Upper lobe of right lung (tissue), 1 donor: ENCODE data around the gene COX6B1. TPM values are rescaled to one million over a fixed set of nuclear protein-coding genes. Genes with fewer than 3 reads are reported as not detected.

Source experiments
- ATAC-seq: fragments of 200-7000 bp; cut with Tn5 transposase; one replicate; pipeline ENCODE4 v1.9.1; 2020; ENCODE audit warnings: mild to moderate bottlenecking, moderate library complexity
- DNase-seq: peaks from one replicate; pipeline ENCODE4 v3.0.0-alpha.2; 2020
- H3K27ac ChIP-seq: fragments of 200-600 bp; one replicate; pipeline ENCODE4 v1.8.0; 2022
- H3K27me3 ChIP-seq: fragments of 200-600 bp; one replicate; pipeline ENCODE4 v1.8.0; 2022; ENCODE audit warnings: mild to moderate bottlenecking
- H3K36me3 ChIP-seq: fragments of 200-600 bp; one replicate; pipeline ENCODE4 v1.8.0; 2022
- H3K4me1 ChIP-seq: fragments of 200-600 bp; one replicate; pipeline ENCODE4 v1.8.0; 2022
- H3K4me3 ChIP-seq: fragments of 200-600 bp; one replicate; pipeline ENCODE4 v1.8.0; 2022; ENCODE audit warnings: mild to moderate bottlenecking
- H3K9me3 ChIP-seq: fragments of 200-600 bp; one replicate; pipeline ENCODE4 v1.8.0; 2022
- CTCF ChIP-seq: fragments of 200-600 bp; IDR thresholded peaks from one replicate; pipeline ENCODE4 v1.8.0; 2022; ENCODE audit warnings: antibody characterized with exemption
- intact Hi-C: fragments of 100-400 bp; cut with DNase I; formaldehyde crosslinking; loops from one replicate; pipeline ENCODE4 v1.11.0; 2022
- total RNA-seq: library from RNA; stranded (reverse); fragmentation: NEBNext Ultra II Directional; extraction: Animal tissue kit (Norgen Biotek cat#: 25700); gene quantifications from one replicate; pipeline ENCODE4 v1.2.1, GENCODE V29; 2021
- donor health status: DM: no; HTN: yes; CAD: no; lungs with severe emphysema.

The COX6B1 gene
- total RNA-seq, 1 donor from 2014 or later = 226 TPM

- no peak for DNase-seq
- Histone ChIP-seq H3K36me3 (no peaks in the 10 kb centered on the region), H3K9me3 (no peaks in the 10 kb centered on the region), H3K27me3 (no peaks in the 10 kb centered on the region), H3K4me3 (no peak overlapping the region), H3K27ac (no peak overlapping the region), H3K4me1 (no peaks in the 10 kb centered on the region)
- intact Hi-C loops = no loop called here
- no peak for ATAC-seq
- no peak for TF ChIP-seq CTCF
Measured at GRCh38 chr19:35618857-35619256, 29.3 kb upstream of the COX6B1 start.

GRCh38 chr19:35619290-35619923, 28.7 kb upstream of the COX6B1 start:
- DNase-seq = no peak
- intact Hi-C loops = no loop called here
- no peak for TF ChIP-seq CTCF
- Histone ChIP-seq H3K9me3 (no peaks in the 10 kb centered on the region), H3K27ac (no peak overlapping the region), H3K36me3 (no peaks in the 10 kb centered on the region), H3K4me1 (no peaks in the 10 kb centered on the region), H3K27me3 (no peaks in the 10 kb centered on the region), H3K4me3 (no peak overlapping the region)
- no peak for ATAC-seq

GRCh38 chr19:35620001-35620400, 28.1 kb upstream of the COX6B1 start:
- Histone ChIP-seq H3K36me3 (no peaks in the 10 kb centered on the region), H3K27ac (no peak overlapping the region), H3K4me1 (no peaks in the 10 kb centered on the region), H3K27me3 (no peaks in the 10 kb centered on the region), H3K9me3 (no peaks in the 10 kb centered on the region), H3K4me3 (no peak overlapping the region)
- no peak for TF ChIP-seq CTCF
- DNase-seq = no peak
- ATAC-seq = no peak
- intact Hi-C loops = no loop called here

- DNase-seq (no peak), ATAC-seq (no peak)
- H3K4me1 ChIP-seq = no peaks in the 10 kb centered on the region
Measured at GRCh38 chr19:35621708-35622107, 26.4 kb upstream of the COX6B1 start.

GRCh38 chr19:35622750-35623149, 25.4 kb upstream of the COX6B1 start:
- intact Hi-C loops = no loop called here
- DNase-seq (no peak), ATAC-seq (no peak)
- Histone ChIP-seq H3K4me3 (no peak overlapping the region), H3K4me1 (no peaks in the 10 kb centered on the region), H3K27me3 (no peaks in the 10 kb centered on the region), H3K36me3 (no peaks in the 10 kb centered on the region), H3K27ac (no peak overlapping the region), H3K9me3 (no peaks in the 10 kb centered on the region)
- no peak for TF ChIP-seq CTCF

More at GRCh38 chr19:35621708-35622107, 26.4 kb upstream of the COX6B1 start:
- no peaks in the 10 kb centered on the region for H3K36me3 ChIP-seq
- no peak overlapping the region for H3K27ac ChIP-seq
- TF ChIP-seq CTCF = no peak
- H3K27me3 ChIP-seq = no peaks in the 10 kb centered on the region
- intact Hi-C loops = no loop called here
- no peak overlapping the region for H3K4me3 ChIP-seq
- H3K9me3 ChIP-seq = no peaks in the 10 kb centered on the region
